ENCODE measurements around the gene ZNF205.

- no peak for TF ChIP-seq RFX5 (IDR thresholded peaks at IDR 0.05; ENCODE audit: low read depth, low read length)
- no peak for TF ChIP-seq CTCF (conservative IDR thresholded peaks at IDR 0.05; ENCODE audit: low read depth, low read length)
- no peak for TF ChIP-seq MAFK (IDR thresholded peaks at IDR 0.05; ENCODE audit: low read depth, low read length)
- TF ChIP-seq POLR2A (IDR thresholded peaks at IDR 0.05; ENCODE audit: low read depth, low read length), result no peak
- no peak for TF ChIP-seq SMC3 (IDR thresholded peaks at IDR 0.05; ENCODE audit: low read depth, low read length)
- no peak for TF ChIP-seq USF2 (IDR thresholded peaks at IDR 0.05; ENCODE audit: low read depth, low read length)
- no peak for TF ChIP-seq RCOR1 (IDR thresholded peaks at IDR 0.05; ENCODE audit: insufficient replicate concordance, low read length)
These were observed 12.5 kb upstream of the ZNF205 start for GRCh38 chr16:3099732-3100499.
